Activated CD4-positive, alpha-beta memory T cell treated with anti-CD3 and anti-CD28 coated beads for 36 hours (primary cell): ENCODE measurements around the gene LKAAEAR1. TPM values are rescaled to one million over a fixed set of nuclear protein-coding genes. Genes with fewer than 3 reads are reported as not detected.

Experiments used
- CTCF ChIA-PET: fragments of 350-600 bp; sonication (Branson Sonifier 250); formaldehyde crosslinking; loops from one replicate; lab custom pipeline; 2021; ENCODE audit warnings: antibody characterized with exemption, inconsistent platforms; lab: Charles Lee
- POLR2A ChIA-PET: fragments of 350-600 bp; sonication (Branson Sonifier 250); formaldehyde crosslinking; loops from one replicate; lab custom pipeline; 2021; ENCODE audit warnings: antibody characterized with exemption; lab: Charles Lee
- DNase-seq: peaks from one replicate; pipeline ENCODE4 v3.0.0-alpha.2; 2020
- H3K27ac Mint-ChIP-seq: one replicate; pipeline ENCODE4 v1.8.0; 2021; ENCODE audit warnings: mixed read lengths
- H3K27me3 Mint-ChIP-seq: one replicate; pipeline ENCODE4 v1.8.0; 2021; ENCODE audit warnings: mixed read lengths
- H3K36me3 Mint-ChIP-seq: one replicate; pipeline ENCODE4 v1.8.0; 2021; ENCODE audit warnings: mixed read lengths
- H3K4me1 Mint-ChIP-seq: one replicate; pipeline ENCODE4 v1.8.0; 2021; ENCODE audit warnings: low read depth, mixed read lengths
- H3K4me3 Mint-ChIP-seq: one replicate; pipeline ENCODE4 v1.8.0; 2021; ENCODE audit warnings: mild to moderate bottlenecking, mixed read lengths
- H3K9me3 Mint-ChIP-seq: one replicate; pipeline ENCODE4 v1.8.0; 2021; ENCODE audit warnings: mixed read lengths
- intact Hi-C: fragments of 100-400 bp; cut with micrococcal nuclease; formaldehyde crosslinking; loops from one replicate; pipeline ENCODE4 v1.15.1; 2023
- total RNA-seq, 2 experiments: library from RNA; stranded (reverse); gene quantifications; one replicate each; pipeline ENCODE4 v1.2.3, GENCODE V29; 2021

Gene LKAAEAR1
- total RNA-seq, 2 experiments from 2014 or later: not detected

DNA sequence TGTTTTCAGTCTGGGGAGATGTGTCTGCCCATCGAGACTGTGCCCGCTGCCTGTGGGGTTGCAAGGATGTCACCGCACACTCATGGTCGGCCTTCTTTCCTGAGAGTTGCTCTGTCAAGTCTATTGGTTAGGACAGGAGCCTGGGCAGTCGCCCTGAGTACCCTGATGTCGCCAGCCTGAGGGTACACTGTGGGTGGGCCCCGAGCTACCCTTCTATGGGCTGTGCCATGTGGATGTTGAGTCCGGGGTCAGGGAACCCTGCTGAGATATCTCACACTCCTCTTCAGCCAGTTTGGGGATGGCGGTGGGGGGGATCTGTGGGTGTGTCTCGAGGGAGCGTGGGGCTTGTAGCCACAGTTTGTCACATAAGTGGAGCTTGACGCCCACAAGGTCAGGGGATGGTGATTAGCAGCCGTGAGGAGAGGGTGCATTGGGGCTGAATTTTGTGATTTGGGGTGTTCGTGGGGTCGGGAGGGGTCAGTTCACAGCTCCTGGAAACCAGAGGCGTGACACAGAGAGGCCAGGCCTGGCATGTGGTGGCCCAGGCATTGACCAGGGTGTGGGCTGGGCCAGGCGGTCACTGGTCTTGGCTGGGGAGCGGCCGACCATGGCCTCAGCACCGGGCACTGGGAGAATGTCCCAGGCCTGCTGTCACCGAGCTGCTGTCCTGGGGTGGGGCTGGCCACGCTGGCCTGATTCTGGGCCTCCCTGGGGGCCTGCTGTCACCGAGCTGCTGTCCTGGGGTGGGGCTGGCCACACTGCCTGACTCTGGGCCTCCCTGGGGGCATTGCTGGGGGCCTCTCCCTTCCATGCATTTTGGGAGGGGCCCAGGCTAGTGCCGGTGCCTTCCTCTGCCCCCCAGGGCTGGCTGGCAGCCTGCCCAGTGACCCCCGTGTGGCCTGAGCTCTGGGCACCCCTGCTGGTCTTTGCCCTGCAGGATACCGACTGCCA, 24.8 kb upstream of the LKAAEAR1 start:
- no peaks in the 10 kb centered on the region for H3K36me3 Mint-ChIP-seq
- no peak overlapping the region for H3K4me3 Mint-ChIP-seq
- no peaks in the 10 kb centered on the region for H3K9me3 Mint-ChIP-seq
- intact Hi-C loops: no loop called here
- CTCF ChIA-PET: interaction anchor here (0.8 kb wide), 1 partner anchor 11 kb away, joined by 3 read pairs; no protein-coding TSS in a partner anchor
- DNase-seq: no peak
- POLR2A ChIA-PET: no interaction called here
- H3K4me1 Mint-ChIP-seq: no peaks in the 10 kb centered on the region
- H3K27me3 Mint-ChIP-seq: peaks cover 1% of the 10 kb centered on the region
- H3K27ac Mint-ChIP-seq: no peak overlapping the region

GRCh38 chr20:64107736-64108457, 23.7 kb upstream of the LKAAEAR1 start:
- Mint-ChIP-seq H3K4me1 (no peaks in the 10 kb centered on the region), H3K9me3 (no peaks in the 10 kb centered on the region), H3K27ac (no peak overlapping the region), H3K27me3 (peaks cover 9% of the 10 kb centered on the region), H3K4me3 (no peak overlapping the region), H3K36me3 (no peaks in the 10 kb centered on the region)
- ChIA-PET POLR2A (no interaction called here), CTCF (interaction anchor here (1.1 kb wide), 1 partner anchor 24 kb away, joined by 3 read pairs; the partner anchor contains the start of gene LKAAEAR1)
- intact Hi-C loops: no loop called here
- DNase-seq: peak; percentile 6

- no peak within 1 kb of the TSS for H3K27ac Mint-ChIP-seq
- H3K36me3 Mint-ChIP-seq: no peaks in the 10 kb centered on the region
- ChIA-PET POLR2A (no interaction called here), CTCF (interaction anchor here (1.1 kb wide), 1 partner anchor 23 kb away, joined by 3 read pairs; the partner anchor contains the start of gene LKAAEAR1)
- intact Hi-C loops: no loop called here
- no peak within 1 kb of the TSS for H3K4me3 Mint-ChIP-seq
- H3K4me1 Mint-ChIP-seq: no peaks in the 10 kb centered on the region
- H3K9me3 Mint-ChIP-seq: no peaks in the 10 kb centered on the region
- peak; percentile 30 for DNase-seq
- H3K27me3 Mint-ChIP-seq: peaks cover 12% of the 10 kb centered on the region
Measured at GRCh38 chr20:64106981-64107735, 23.0 kb upstream of the LKAAEAR1 start, which contains the start of gene NPBWR2. Gene NPBWR2, minus strand, starts transcription at chr20:64107565. Its CDS starts 734 bp downstream, at chr20:64106831.

DNA sequence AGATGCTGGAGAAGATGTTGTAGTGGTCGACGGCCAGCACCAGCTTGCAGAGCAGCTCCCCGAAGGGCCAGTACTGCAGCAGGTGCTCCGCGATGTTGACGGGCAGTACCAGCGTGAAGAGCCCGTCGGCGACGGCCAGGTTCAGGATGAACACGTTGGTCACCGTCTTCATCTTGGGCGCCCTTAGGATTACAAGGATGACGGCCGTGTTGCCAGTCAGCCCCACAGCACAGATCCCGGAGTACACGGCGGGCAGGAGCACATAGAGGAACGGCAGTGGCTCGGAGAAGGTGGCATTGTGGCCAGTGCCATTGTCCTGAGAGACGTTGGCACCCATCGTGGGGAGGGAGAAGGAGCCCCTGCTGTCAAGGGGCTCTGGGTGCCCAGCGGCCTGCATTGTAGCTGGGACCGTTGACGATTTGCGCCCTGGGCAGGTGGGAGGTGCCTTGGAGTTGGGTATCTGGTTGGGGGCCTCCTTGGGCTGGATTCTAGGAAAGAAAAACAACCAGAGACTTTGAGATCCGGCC, 22.3 kb upstream of the LKAAEAR1 start:
- CTCF ChIA-PET: interaction anchor here (1.1 kb wide), 1 partner anchor 23 kb away, joined by 3 read pairs; the partner anchor contains the start of gene LKAAEAR1
- POLR2A ChIA-PET: no interaction called here
- H3K27me3 Mint-ChIP-seq: peaks cover 13% of the 10 kb centered on the region

GRCh38 chr20:64105846-64106434, 21.7 kb upstream of the LKAAEAR1 start:
- H3K27ac Mint-ChIP-seq: no peak overlapping the region
- peak; percentile 4 for DNase-seq
- no peak overlapping the region for H3K4me3 Mint-ChIP-seq
- CTCF ChIA-PET: no interaction called here
- H3K9me3 Mint-ChIP-seq: no peaks in the 10 kb centered on the region
- intact Hi-C loops: no loop called here
- POLR2A ChIA-PET: no interaction called here
- no peaks in the 10 kb centered on the region for H3K36me3 Mint-ChIP-seq
- peaks cover 19% of the 10 kb centered on the region for H3K27me3 Mint-ChIP-seq
- H3K4me1 Mint-ChIP-seq: peaks cover 4% of the 10 kb centered on the region

More for the DNA sequence above, 22.3 kb upstream of the LKAAEAR1 start:
- DNase-seq: peak; percentile 5
- H3K4me3 Mint-ChIP-seq: no peak overlapping the region
- H3K9me3 Mint-ChIP-seq: no peaks in the 10 kb centered on the region
- intact Hi-C loops: no loop called here
- no peaks in the 10 kb centered on the region for H3K36me3 Mint-ChIP-seq
- no peak overlapping the region for H3K27ac Mint-ChIP-seq
- H3K4me1 Mint-ChIP-seq: peaks cover under 1% of the 10 kb centered on the region

GRCh38 chr20:64104667-64105451, 20.7 kb upstream of the LKAAEAR1 start:
- Mint-ChIP-seq H3K4me3 (no peak overlapping the region), H3K36me3 (no peaks in the 10 kb centered on the region), H3K4me1 (peaks cover 7% of the 10 kb centered on the region), H3K27me3 (peaks cover 20% of the 10 kb centered on the region), H3K9me3 (no peaks in the 10 kb centered on the region), H3K27ac (no peak overlapping the region)
- peak; percentile 7 for DNase-seq
- intact Hi-C loops: no loop called here
- POLR2A ChIA-PET: no interaction called here
- CTCF ChIA-PET: no interaction called here

DNA sequence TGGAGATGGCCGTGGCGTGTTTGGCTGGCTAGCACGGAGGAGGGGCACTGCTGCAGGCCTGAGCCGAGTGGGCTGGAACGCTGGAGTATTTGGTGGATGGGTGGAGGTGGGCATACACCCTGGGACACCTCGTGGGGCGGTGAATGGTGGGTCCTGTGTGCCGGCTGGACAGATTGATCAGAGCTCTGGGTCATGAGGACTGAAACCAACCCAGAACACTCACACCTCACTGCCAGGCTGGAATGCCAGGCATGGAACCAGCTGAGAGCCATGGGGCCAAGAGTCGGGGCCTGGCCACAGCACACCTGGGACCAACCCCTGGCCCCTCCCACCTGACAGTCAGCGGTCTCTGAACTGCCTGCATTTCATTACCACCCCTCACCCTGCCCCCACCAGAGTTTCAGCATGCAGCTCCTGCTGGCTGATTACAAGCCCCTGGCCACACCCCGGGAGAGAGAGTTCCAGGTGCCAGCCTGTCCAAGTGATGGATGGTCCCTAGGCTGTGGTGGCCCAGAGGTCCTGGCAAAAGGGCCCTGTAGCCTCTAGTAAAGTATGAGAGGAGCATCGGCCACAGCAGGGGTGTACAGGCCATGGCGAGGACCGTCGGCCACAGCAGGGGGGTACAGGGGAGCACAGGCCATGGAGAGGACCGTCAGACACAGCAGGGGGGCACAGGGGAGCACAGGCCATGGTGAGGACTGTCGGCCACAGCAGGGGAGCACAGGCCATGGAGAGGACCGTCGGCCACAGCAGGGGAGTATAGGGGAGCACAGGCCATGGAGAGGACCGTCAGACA, 19.9 kb upstream of the LKAAEAR1 start:
- no peak overlapping the region for H3K27ac Mint-ChIP-seq
- no peaks in the 10 kb centered on the region for H3K9me3 Mint-ChIP-seq
- H3K27me3 Mint-ChIP-seq: peaks cover 20% of the 10 kb centered on the region
- H3K36me3 Mint-ChIP-seq: no peaks in the 10 kb centered on the region
- CTCF ChIA-PET: no interaction called here
- intact Hi-C loops: no loop called here
- no peak overlapping the region for H3K4me3 Mint-ChIP-seq
- POLR2A ChIA-PET: no interaction called here
- H3K4me1 Mint-ChIP-seq: peaks cover 7% of the 10 kb centered on the region
- DNase-seq: peak; percentile 7

DNA sequence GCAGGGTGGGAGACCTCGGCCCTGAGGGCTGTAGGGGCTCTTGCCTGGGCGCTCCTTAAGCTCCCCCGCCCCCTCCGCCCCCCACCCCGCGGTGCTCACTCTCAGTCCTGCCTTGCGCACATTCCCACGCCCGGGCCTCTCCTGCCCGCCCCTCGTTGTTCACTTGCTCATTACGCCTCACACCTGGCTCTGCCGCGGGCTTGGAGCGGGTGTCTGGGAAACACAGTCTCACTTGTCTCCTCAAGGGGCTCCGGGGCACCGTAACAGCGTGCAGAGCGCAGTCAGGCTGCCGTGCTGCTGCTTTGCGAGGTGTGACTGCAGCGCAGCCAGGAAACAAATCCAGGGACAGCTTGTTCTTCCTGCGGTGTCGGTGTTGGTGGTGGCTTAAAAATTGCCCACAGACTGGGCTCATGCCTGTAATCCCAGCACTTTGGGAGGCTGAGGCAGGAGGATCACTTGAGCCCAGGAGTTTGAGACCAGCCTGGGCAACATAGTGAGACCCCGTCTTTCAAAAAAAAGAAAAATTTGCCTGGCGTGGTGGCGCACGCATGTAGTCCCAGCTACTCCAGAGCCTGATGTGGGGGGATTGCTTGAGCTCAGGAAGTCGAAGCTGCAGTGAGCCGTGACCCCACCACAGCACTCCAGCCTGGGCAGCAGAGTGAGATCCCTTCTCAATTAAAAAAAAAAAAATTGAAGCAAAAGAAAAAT, 18.6 kb upstream of the LKAAEAR1 start:
- ChIA-PET CTCF (interaction anchor here (0.6 to 3.6 kb wide), 7 partner anchors 11 to 146 kb away, joined by 3 to 33 read pairs (median 4); partner anchors contain the start of genes LKAAEAR1 and TCEA2), POLR2A (no interaction called here)
- intact Hi-C loops: loop anchor here (1.0 kb wide), 1 partner anchor 18 kb away; no protein-coding TSS in a partner anchor
- Mint-ChIP-seq H3K9me3 (no peaks in the 10 kb centered on the region), H3K36me3 (no peaks in the 10 kb centered on the region), H3K27ac (no peak overlapping the region), H3K27me3 (peaks cover 20% of the 10 kb centered on the region), H3K4me3 (no peak overlapping the region), H3K4me1 (peaks cover 7% of the 10 kb centered on the region)
- peak; percentile 9 for DNase-seq

- Mint-ChIP-seq H3K36me3 (no peaks in the 10 kb centered on the region), H3K27me3 (peaks cover 20% of the 10 kb centered on the region), H3K4me1 (peaks cover 7% of the 10 kb centered on the region), H3K9me3 (no peaks in the 10 kb centered on the region), H3K27ac (no peak overlapping the region), H3K4me3 (peak overlapping the region; percentile 10)
- POLR2A ChIA-PET: no interaction called here
- intact Hi-C loops: loop anchor here (1.0 kb wide), 1 partner anchor 18 kb away; no protein-coding TSS in a partner anchor
- peak; percentile 76 for DNase-seq
- CTCF ChIA-PET: interaction anchor here (0.6 to 3.6 kb wide), 11 partner anchors 10 to 147 kb away, joined by 3 to 33 read pairs (median 4); partner anchors contain the start of genes LKAAEAR1 and TCEA2
Measured at GRCh38 chr20:64101731-64102621, 17.8 kb upstream of the LKAAEAR1 start.
